GDM1 (cell line): ENCODE measurements around the gene BCAN.
"Not testable (repeated sequence)": the region's sequence is repeated elsewhere in the genome, so short reads cannot be mapped to it uniquely, and the experiment has no call there.

ENCODE experiments used
- DNase-seq: peaks from one replicate; lab custom pipeline; 2025; lab: John Stamatoyannopoulos, UW

The BCAN gene, protein sequence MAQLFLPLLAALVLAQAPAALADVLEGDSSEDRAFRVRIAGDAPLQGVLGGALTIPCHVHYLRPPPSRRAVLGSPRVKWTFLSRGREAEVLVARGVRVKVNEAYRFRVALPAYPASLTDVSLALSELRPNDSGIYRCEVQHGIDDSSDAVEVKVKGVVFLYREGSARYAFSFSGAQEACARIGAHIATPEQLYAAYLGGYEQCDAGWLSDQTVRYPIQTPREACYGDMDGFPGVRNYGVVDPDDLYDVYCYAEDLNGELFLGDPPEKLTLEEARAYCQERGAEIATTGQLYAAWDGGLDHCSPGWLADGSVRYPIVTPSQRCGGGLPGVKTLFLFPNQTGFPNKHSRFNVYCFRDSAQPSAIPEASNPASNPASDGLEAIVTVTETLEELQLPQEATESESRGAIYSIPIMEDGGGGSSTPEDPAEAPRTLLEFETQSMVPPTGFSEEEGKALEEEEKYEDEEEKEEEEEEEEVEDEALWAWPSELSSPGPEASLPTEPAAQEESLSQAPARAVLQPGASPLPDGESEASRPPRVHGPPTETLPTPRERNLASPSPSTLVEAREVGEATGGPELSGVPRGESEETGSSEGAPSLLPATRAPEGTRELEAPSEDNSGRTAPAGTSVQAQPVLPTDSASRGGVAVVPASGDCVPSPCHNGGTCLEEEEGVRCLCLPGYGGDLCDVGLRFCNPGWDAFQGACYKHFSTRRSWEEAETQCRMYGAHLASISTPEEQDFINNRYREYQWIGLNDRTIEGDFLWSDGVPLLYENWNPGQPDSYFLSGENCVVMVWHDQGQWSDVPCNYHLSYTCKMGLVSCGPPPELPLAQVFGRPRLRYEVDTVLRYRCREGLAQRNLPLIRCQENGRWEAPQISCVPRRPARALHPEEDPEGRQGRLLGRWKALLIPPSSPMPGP

GRCh38 chr1:156641761-156642264, at the start of gene BCAN:
TSS of gene BCAN (plus strand) at chr1:156642117. CDS start at chr1:156646055, 3,938 bp downstream.
- DNase-seq, result no peak

GRCh38 chr1:156592158-156592909, 49.6 kb upstream of the BCAN start:
- DNase-seq, result no peak

- DNase-seq, result no peak
Measured at GRCh38 chr1:156592910-156593660, 48.8 kb upstream of the BCAN start.

GRCh38 chr1:156593661-156593989, 48.3 kb upstream of the BCAN start:
- no peak for DNase-seq

DNA sequence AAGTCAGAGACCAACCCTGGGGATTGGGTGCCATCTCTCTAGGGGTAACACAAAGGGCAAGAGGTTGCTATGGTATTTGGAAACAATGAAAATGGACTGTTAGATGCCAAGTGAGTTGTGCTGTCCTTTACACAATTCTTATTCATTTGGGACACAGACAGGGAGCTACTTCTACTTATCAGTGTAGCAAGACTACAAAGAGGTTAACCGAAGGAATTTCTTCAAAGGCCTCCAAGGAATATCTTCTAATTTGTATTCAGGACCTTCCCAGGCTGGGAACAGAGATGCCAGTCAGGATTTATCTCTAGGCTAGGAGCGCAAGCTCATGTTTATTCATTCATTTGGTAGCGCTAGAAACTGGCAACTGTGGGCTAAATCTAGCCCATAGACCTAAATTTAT, 47.7 kb upstream of the BCAN start:
- no peak for DNase-seq

DNA sequence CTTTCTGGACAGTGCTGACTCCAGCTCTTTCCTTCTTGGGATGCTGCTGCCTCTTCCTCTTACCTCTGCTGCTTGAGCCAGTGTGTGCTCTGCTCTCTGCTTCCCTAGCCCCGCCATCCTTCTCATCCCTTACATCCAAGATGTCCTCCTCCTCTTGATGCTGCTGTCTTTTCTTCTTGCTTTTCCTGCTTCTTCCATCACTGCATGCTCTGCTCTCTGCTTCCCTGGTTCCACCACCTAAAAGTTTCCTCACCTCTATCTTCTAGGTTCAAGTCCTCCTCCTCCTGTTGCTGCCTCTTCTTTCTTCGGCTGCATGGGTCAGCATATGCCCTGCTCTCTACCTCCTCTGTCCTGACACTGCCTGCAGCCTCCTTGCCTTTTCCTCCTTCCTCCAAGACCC, 46.9 kb upstream of the BCAN start:
- no peak for DNase-seq

DNA sequence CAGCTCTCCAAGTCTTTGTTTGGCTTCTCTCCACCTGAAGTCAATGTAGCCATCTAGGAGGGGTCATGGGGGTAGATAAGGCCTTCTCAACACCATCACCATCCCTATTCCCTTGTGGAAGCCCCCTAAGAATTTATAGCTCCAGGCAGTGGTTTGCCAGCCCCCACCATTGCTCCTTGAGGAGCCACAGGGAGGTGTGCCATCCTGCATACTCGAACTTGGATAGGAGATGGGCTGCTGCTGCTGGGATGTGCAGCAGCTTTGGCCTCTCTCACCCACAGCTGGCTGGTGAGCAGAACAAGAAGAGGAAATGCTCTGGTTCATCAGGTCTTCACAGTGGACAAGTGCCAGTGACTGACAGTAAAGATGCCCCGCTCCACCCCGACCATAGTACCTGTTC, 45.5 kb upstream of the BCAN start:
- no peak for DNase-seq

DNA sequence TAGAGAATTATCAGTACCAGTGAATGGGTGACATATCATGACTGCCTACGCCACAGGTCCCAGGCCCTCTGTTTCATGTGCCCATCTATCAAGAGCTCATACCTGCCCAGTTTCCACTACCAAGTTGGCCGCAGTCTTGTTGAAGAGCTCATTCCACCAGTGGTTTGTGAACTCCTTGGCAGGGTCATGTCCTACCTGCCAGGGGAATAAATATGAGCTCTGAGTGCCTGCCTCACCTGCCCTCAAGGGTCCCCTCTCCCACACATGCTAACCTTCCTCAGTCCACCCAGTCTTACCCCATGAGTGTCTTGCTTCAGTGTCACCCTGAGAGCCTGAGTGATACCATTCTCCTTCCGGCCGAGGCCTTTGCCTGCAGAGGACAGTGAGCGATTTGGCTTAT, 43.8 kb upstream of the BCAN start:
- DNase-seq, result no peak

- no peak for DNase-seq
Measured at GRCh38 chr1:156598731-156599432, 43.0 kb upstream of the BCAN start.

DNA sequence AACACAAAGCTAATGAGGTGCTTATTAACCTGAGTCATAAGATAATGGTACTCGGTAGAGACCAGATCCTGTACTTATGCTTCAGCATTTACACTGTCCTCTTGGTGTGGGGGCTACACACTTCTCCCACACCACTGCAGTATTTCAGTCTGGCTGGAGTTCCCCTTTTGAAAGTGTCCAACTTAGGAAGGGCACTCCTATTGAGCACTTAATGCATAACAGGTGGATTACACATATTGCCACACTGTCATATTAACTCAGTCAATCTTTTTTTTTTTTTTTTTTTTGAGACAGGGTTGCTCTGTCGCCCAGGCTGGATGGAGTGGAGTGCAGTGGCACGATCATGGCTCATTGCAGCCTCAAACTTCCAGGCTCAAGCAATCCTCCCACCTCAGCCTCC, 42.1 kb upstream of the BCAN start:
- peak; percentile 15 for DNase-seq

DNA sequence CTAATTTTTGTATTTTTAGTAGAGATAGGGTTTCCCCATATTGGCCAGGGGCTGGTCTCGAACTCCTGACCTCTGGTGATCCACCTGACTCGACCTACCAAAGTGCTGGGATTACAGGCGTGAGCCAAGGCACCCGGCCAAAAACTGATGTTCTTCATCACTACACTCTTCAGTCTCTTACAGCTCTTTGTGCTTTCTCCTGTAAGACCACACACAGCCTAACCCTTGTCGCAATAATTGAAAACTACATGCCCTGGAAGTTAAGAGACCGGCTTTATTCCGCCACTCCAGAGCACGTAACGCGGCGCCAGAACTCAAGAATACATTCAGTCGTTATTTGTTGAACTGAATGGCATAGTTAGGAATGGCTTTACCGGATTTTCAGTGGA, 41.2 kb upstream of the BCAN start:
- no peak for DNase-seq

DNA sequence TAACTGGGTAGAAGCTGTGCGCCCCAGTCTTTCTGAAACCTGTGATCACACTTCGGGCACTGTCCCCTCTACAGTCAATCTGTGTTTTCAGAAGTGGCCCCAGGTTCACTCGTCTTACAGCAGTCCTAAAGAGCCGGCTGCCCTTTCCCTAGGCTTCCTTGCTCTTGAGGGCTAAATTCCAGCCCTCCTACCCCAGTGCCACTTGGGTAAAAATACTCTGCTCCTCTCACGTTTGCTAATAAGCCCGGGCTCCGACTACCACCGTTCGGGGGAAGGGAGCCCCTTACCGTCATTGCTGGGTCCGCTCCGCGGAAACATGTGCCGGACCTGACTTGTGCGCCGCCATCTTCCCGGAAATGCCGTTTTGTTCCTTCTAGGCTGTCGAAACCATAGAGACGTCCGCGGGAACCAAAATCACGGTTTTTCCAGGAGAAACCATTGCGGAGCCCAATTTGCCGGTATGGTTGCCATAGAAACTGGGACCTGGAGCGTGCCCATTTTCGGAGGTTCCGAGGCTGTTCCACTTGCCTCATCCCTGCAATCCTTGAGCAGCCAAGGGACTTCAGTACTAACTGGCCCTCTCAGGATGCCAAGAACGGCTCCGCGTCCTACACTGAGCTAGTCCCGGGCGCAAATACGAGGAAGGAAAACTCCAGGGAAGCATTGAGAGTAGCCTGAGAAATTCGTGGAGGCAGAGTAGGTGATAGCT, 40.6 kb upstream of the BCAN start, which contains the start of gene GPATCH4:
Gene GPATCH4, minus strand, starts transcription at position 358 of the 709 bp plus-strand sequence.
- DNase-seq, result peak; percentile 68

- DNase-seq, result no peak
Measured at GRCh38 chr1:156601892-156602291, 40.0 kb upstream of the BCAN start.

GRCh38 chr1:156602557-156602993, 39.3 kb upstream of the BCAN start:
- no peak for DNase-seq

DNA sequence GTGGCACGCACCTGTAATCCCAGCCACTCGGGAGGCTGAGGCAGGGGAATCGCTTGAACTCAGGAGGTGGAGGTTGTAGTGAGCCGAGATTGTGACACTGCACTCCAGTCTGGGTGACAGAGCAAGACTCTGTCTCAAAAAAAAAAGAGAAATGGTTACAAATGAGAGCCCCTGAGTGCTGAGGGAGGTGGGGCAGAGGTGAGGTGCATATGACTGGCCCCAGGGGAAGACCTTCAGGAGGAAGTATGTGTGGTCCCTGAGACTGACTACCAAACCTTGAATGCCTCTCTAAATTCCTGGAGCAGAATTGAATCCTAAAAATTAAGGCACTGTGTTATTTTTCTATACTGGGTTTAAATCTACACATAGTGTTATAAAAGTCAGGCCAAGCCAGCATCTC, 34.6 kb upstream of the BCAN start:
- DNase-seq, result not testable (repeated sequence)

DNA sequence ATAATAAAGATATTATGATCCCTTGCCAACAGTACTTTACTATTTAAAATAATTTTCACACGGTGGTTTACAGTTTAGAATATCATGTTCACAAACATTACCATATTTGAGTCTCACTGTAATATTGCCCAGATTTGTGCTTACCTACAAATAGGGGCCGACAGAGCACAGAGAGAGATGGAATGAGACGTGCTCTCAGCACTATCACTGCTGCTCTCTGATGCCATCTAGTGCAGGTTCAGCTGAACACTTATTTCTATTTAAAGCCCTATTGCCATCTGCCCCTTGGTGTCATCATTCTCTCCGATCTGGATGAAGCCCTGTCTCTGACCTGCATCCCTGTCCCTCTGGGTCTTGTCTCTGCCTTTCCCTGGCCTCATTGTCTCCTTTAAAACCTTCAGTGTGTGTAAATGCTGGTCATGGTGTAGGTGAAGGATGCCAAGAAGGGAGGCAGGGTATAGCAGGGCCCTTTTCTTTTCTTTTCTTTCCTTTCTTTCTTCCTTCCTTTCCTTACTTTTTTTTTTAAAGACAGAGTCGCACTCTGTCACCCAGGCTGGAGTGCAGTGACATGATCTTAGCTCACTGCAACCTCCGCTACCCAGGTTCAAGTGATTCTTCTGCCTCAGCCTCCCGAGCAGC, 33.8 kb upstream of the BCAN start:
- peak; percentile 55 for DNase-seq

DNA sequence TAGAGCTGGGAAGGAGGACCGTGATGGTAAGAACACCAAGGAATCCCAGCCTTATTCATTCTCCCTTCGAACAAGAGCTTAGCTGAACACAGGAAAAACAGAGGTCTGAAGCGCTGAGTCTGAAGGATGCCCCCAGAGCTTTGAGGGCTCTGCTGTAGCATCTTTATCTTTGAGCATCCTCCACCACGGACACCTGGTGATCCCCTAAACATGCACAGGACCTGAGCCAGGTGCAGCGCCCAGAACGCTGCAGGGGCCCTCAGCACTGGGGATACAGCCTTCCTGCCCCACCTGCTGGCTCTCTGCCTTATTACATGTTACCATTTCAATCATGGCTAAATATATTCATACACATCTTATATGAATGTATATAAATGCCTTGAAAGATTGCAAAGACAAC, 32.9 kb upstream of the BCAN start:
- peak; percentile 26 for DNase-seq

- DNase-seq, result not testable (repeated sequence)
Measured at GRCh38 chr1:156610072-156610471, 31.8 kb upstream of the BCAN start.

- no peak for DNase-seq
Measured at GRCh38 chr1:156612666-156613065, 29.3 kb upstream of the BCAN start.

- no peak for DNase-seq
Measured at GRCh38 chr1:156615946-156616345, 26.0 kb upstream of the BCAN start.
